ENCODE measurements around the gene SORCS3. TPM values are rescaled to one million over a fixed set of nuclear protein-coding genes. Genes with fewer than 3 reads are reported as not detected.

SORCS3 gene
- total and polyA plus RNA-seq, 9 of the 15 experiments (the other 6 are each of a cell fraction or from before 2014, with no cell fraction given), result not detected

DNA sequence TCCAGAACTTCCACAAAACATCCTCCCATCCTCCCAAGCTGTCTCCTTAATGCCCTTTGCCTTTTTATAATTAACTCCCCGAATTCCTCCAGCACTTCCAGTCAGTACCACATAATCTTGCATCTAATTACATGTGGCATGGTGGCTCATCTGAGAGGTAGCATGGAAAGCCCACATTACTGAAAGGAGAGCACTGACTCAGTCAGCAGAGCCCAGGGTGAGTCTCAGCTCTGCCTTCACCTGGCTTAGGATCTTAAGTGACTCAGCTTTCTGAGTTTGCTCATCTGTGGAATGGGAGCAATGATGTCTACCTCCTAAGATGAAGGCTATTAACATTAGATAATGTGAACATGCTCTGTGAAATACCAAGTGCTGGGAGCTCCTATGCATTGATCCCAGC lies 433.9 kb downstream of the SORCS3 start:
- no peaks in the 10 kb centered on the region for H3K9me3 ChIP-seq (replicated peaks; ENCODE audit: control insufficient read depth, insufficient read depth, low read depth, low read length)
- ChIA-PET CTCF (ENCODE audit: low intra/inter-chr PET ratio) (no interaction called here), POLR2A (no interaction called here)
- H4K20me1 ChIP-seq (replicated peaks; ENCODE audit: control insufficient read depth, insufficient read depth, low read length), result no peaks in the 10 kb centered on the region
- no peak for FAIRE-seq
- no peak for ATAC-seq
- no peaks in the 10 kb centered on the region for H3K4me1 ChIP-seq (replicated peaks in 1 of 2; ENCODE audit: control insufficient read depth in 2 of 2, insufficient read depth in 2 of 2, low read length in 2 of 2)
- H3K27me3 ChIP-seq (ENCODE audit: control insufficient read depth in 2 of 2, insufficient read depth in 2 of 2, low read length in 2 of 2), result no peaks in the 10 kb centered on the region
- H3K36me3 ChIP-seq (ENCODE audit: control insufficient read depth, insufficient read depth, low read length), result no peaks in the 10 kb centered on the region
- DNase-seq (ENCODE audit: extremely low read depth in 1 of 4, low spot score in 3 of 4), result no peak
- no peaks in the 10 kb centered on the region for H3K79me2 ChIP-seq (ENCODE audit: control insufficient read depth, insufficient read depth, low read length)
- H2AFZ ChIP-seq (ENCODE audit: low read depth, low read length), result no peak overlapping the region
- intact Hi-C loops (cut with micrococcal nuclease), result no loop called here
- H3K27ac ChIP-seq (ENCODE audit: extremely low read depth, low read depth, low read length), result no peak overlapping the region
- no peaks in the 10 kb centered on the region for H3K9me1 ChIP-seq (ENCODE audit: control insufficient read depth, insufficient read depth, low read length)
- no peak overlapping the region for H3K9ac ChIP-seq (ENCODE audit: insufficient read depth in 1 of 2, low read depth in 2 of 2, low read length in 2 of 2)
- no peak overlapping the region for H3K4me3 ChIP-seq
- no peak overlapping the region for H3K4me2 ChIP-seq (ENCODE audit: insufficient read depth, low read length)
- no TSS peak for BruUV-seq (replicated peaks)
- WGBS (ENCODE audit: insufficient coverage, low coverage, missing lambda C conversion rate), result 0% methylated on average over 1 of the region's 1 CpG
- in situ Hi-C loops (cut with MboI), result no loop called here
- TF ChIP-seq RBFOX2 (IDR thresholded peaks at IDR 0.05; ENCODE audit: low read depth, low read length) (no peak), FOXA3 (CRISPR knock-in tag; conservative IDR thresholded peaks at IDR 0.05 in 1 of 2, IDR thresholded peaks at IDR 0.05 in 1 of 2) (no peak), CBFA2T3 (IDR thresholded peaks at IDR 0.05) (no peak), CBX8 (IDR thresholded peaks at IDR 0.05; ENCODE audit: borderline replicate concordance, extremely low read depth, low read depth, low read length, poor library complexity, severe bottlenecking) (no peak), POLR2A (conservative IDR thresholded peaks at IDR 0.05) (no peak)
- TF ChIP-seq, protein P1, sequence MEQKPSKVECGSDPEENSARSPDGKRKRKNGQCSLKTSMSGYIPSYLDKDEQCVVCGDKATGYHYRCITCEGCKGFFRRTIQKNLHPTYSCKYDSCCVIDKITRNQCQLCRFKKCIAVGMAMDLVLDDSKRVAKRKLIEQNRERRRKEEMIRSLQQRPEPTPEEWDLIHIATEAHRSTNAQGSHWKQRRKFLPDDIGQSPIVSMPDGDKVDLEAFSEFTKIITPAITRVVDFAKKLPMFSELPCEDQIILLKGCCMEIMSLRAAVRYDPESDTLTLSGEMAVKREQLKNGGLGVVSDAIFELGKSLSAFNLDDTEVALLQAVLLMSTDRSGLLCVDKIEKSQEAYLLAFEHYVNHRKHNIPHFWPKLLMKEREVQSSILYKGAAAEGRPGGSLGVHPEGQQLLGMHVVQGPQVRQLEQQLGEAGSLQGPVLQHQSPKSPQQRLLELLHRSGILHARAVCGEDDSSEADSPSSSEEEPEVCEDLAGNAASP (IDR thresholded peaks at IDR 0.05), result no peak
- TF ChIP-seq, protein P2, sequence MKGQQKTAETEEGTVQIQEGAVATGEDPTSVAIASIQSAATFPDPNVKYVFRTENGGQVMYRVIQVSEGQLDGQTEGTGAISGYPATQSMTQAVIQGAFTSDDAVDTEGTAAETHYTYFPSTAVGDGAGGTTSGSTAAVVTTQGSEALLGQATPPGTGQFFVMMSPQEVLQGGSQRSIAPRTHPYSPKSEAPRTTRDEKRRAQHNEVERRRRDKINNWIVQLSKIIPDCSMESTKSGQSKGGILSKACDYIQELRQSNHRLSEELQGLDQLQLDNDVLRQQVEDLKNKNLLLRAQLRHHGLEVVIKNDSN (CRISPR knock-in tag; IDR thresholded peaks at IDR 0.05), result no peak
- TF ChIP-seq, protein P3, sequence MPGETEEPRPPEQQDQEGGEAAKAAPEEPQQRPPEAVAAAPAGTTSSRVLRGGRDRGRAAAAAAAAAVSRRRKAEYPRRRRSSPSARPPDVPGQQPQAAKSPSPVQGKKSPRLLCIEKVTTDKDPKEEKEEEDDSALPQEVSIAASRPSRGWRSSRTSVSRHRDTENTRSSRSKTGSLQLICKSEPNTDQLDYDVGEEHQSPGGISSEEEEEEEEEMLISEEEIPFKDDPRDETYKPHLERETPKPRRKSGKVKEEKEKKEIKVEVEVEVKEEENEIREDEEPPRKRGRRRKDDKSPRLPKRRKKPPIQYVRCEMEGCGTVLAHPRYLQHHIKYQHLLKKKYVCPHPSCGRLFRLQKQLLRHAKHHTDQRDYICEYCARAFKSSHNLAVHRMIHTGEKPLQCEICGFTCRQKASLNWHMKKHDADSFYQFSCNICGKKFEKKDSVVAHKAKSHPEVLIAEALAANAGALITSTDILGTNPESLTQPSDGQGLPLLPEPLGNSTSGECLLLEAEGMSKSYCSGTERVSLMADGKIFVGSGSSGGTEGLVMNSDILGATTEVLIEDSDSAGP (CRISPR knock-in tag; IDR thresholded peaks at IDR 0.05), result no peak
- TF ChIP-seq, protein P4, sequence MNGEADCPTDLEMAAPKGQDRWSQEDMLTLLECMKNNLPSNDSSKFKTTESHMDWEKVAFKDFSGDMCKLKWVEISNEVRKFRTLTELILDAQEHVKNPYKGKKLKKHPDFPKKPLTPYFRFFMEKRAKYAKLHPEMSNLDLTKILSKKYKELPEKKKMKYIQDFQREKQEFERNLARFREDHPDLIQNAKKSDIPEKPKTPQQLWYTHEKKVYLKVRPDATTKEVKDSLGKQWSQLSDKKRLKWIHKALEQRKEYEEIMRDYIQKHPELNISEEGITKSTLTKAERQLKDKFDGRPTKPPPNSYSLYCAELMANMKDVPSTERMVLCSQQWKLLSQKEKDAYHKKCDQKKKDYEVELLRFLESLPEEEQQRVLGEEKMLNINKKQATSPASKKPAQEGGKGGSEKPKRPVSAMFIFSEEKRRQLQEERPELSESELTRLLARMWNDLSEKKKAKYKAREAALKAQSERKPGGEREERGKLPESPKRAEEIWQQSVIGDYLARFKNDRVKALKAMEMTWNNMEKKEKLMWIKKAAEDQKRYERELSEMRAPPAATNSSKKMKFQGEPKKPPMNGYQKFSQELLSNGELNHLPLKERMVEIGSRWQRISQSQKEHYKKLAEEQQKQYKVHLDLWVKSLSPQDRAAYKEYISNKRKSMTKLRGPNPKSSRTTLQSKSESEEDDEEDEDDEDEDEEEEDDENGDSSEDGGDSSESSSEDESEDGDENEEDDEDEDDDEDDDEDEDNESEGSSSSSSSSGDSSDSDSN (IDR thresholded peaks at IDR 0.05; ENCODE audit: borderline replicate concordance in 1 of 2, low read depth in 2 of 2, low read length in 2 of 2), result no peak
- TF ChIP-seq, protein P5, sequence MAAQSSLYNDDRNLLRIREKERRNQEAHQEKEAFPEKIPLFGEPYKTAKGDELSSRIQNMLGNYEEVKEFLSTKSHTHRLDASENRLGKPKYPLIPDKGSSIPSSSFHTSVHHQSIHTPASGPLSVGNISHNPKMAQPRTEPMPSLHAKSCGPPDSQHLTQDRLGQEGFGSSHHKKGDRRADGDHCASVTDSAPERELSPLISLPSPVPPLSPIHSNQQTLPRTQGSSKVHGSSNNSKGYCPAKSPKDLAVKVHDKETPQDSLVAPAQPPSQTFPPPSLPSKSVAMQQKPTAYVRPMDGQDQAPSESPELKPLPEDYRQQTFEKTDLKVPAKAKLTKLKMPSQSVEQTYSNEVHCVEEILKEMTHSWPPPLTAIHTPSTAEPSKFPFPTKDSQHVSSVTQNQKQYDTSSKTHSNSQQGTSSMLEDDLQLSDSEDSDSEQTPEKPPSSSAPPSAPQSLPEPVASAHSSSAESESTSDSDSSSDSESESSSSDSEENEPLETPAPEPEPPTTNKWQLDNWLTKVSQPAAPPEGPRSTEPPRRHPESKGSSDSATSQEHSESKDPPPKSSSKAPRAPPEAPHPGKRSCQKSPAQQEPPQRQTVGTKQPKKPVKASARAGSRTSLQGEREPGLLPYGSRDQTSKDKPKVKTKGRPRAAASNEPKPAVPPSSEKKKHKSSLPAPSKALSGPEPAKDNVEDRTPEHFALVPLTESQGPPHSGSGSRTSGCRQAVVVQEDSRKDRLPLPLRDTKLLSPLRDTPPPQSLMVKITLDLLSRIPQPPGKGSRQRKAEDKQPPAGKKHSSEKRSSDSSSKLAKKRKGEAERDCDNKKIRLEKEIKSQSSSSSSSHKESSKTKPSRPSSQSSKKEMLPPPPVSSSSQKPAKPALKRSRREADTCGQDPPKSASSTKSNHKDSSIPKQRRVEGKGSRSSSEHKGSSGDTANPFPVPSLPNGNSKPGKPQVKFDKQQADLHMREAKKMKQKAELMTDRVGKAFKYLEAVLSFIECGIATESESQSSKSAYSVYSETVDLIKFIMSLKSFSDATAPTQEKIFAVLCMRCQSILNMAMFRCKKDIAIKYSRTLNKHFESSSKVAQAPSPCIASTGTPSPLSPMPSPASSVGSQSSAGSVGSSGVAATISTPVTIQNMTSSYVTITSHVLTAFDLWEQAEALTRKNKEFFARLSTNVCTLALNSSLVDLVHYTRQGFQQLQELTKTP (IDR thresholded peaks at IDR 0.05; ENCODE audit: low read depth in 1 of 2, partially characterized antibody in 2 of 2), result no peak

All from K562 (cell line).